ENCODE measurements around the gene ERC2.

ERC2 gene

GRCh38 chr3:56123487-56123886 lies 344.8 kb downstream of the ERC2 start:
- DNase-seq (ENCODE audit: low read depth in 2 of 2): no peak

- no peak for DNase-seq (ENCODE audit: low read depth in 2 of 2)
These were observed 345.4 kb downstream of the ERC2 start for GRCh38 chr3:56122911-56123310.

GRCh38 chr3:56121716-56122115 lies 346.6 kb downstream of the ERC2 start:
- no peak for DNase-seq (ENCODE audit: low read depth in 2 of 2)

GRCh38 chr3:56119575-56120349 lies 348.5 kb downstream of the ERC2 start:
- DNase-seq (ENCODE audit: low read depth in 2 of 2): no peak

GRCh38 chr3:56118968-56119367 lies 349.3 kb downstream of the ERC2 start:
- DNase-seq (ENCODE audit: low read depth in 2 of 2): no peak

- DNase-seq (ENCODE audit: low read depth in 2 of 2): no peak
These were observed 352.6 kb downstream of the ERC2 start for GRCh38 chr3:56115698-56116097.

GRCh38 chr3:56115199-56115598 lies 353.1 kb downstream of the ERC2 start:
- DNase-seq (ENCODE audit: low read depth in 2 of 2): no peak

GRCh38 chr3:56113908-56114307 lies 354.4 kb downstream of the ERC2 start:
- DNase-seq (ENCODE audit: low read depth in 2 of 2): no peak

GRCh38 chr3:56113231-56113630 lies 355.0 kb downstream of the ERC2 start:
- no peak for DNase-seq (ENCODE audit: low read depth in 2 of 2)

GRCh38 chr3:56111606-56112304 lies 356.5 kb downstream of the ERC2 start:
- no peak for DNase-seq (ENCODE audit: low read depth in 2 of 2)

GRCh38 chr3:56110886-56111285 lies 357.4 kb downstream of the ERC2 start:
- no peak for DNase-seq (ENCODE audit: low read depth in 2 of 2)

GRCh38 chr3:56107157-56107556 lies 361.1 kb downstream of the ERC2 start:
- no peak for DNase-seq (ENCODE audit: low read depth in 2 of 2)

GRCh38 chr3:56102032-56102431 lies 366.2 kb downstream of the ERC2 start:
- DNase-seq (ENCODE audit: low read depth in 2 of 2): no peak

- no peak for DNase-seq (ENCODE audit: low read depth in 2 of 2)
These were observed 366.7 kb downstream of the ERC2 start for GRCh38 chr3:56101576-56101975.

- DNase-seq (ENCODE audit: low read depth in 2 of 2): no peak
These were observed 371.3 kb downstream of the ERC2 start for GRCh38 chr3:56096999-56097398.

GRCh38 chr3:56094170-56094569 lies 374.1 kb downstream of the ERC2 start:
- DNase-seq (ENCODE audit: low read depth in 2 of 2): no peak

- no peak for DNase-seq (ENCODE audit: low read depth in 2 of 2)
These were observed 378.5 kb downstream of the ERC2 start for GRCh38 chr3:56089739-56090138.

- no peak for DNase-seq (ENCODE audit: low read depth in 2 of 2)
These were observed 380.7 kb downstream of the ERC2 start for GRCh38 chr3:56087451-56088053.

GRCh38 chr3:56086355-56086754 lies 381.9 kb downstream of the ERC2 start:
- no peak for DNase-seq (ENCODE audit: low read depth in 2 of 2)

- DNase-seq (ENCODE audit: low read depth in 2 of 2): no peak
These were observed 387.0 kb downstream of the ERC2 start for GRCh38 chr3:56081246-56081645.

- no peak for DNase-seq (ENCODE audit: low read depth in 2 of 2)
These were observed 391.5 kb downstream of the ERC2 start for GRCh38 chr3:56076746-56077145.

GRCh38 chr3:56075089-56075488 lies 393.2 kb downstream of the ERC2 start:
- DNase-seq (ENCODE audit: low read depth in 2 of 2): no peak

- no peak for DNase-seq (ENCODE audit: low read depth in 2 of 2)
These were observed 398.5 kb downstream of the ERC2 start for GRCh38 chr3:56069766-56070165.

Measured in stimulated activated CD4-positive, alpha-beta T cell treated with anti-CD3 and anti-CD28 coated beads, Interleukin-1b, Interleukin-23, amount 100 ng/mL, for 4 hours (primary cell).